ENCODE results near the gene CHAC1. TPM values are rescaled to one million over a fixed set of nuclear protein-coding genes. Genes with fewer than 3 reads are reported as not detected.

The CHAC1 gene
- total RNA-seq, 1 experiment from 2014 or later: 8.6 TPM

DNA sequence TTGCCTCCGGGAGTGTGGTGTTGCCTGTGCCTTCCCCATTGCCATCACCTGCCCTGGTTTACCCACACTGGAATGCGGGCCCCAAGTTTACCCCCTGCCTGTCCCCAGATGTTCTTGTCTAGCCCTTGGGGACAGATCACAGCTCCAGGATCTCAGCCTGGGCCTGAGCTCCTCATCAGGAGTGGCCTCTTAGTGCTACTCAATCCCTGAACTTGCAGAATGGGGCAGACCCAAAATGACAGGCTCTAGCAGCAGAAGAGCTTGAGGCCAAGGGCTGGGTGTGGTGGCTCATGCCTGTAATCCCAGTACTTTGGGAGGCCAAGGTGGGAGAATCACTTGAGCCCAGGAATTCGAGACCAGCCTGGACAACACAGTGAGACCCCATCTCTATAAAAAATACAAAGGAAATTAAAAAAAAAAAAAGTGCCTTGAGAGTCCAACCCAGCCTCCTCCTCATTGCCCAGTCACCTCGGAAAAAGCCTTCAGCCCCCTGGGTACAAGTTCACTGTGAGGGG is 3.8 kb downstream of the CHAC1 start:
- H4K20me1 ChIP-seq (ENCODE audit: insufficient read depth): peaks cover 28% of the 10 kb centered on the region
- no peak overlapping the region for H3K27ac ChIP-seq
- POLR2A ChIA-PET (ENCODE audit: unreplicated experiment): interaction anchor here (0.6 kb wide), 1 partner anchor 14 kb away, joined by 9 read pairs; no protein-coding TSS in a partner anchor

GRCh38 chr15:40957581-40958051 is 4.3 kb downstream of the CHAC1 start:
- TF ChIP-seq CTCF (conservative IDR thresholded peaks at IDR 0.05) (no peak), EZH2 (IDR thresholded peaks at IDR 0.05; ENCODE audit: low read depth) (no peak)
- Histone ChIP-seq H3K27ac (no peak overlapping the region), H3K36me3 (ENCODE audit: low read depth) (0 out of 2 replicates have a peak, but pooled peaks cover 9% of the 10 kb centered on the region), H3K79me2 (ENCODE audit: low read depth) (0 out of 2 replicates have a peak, but pooled peaks cover 4% of the 10 kb centered on the region), H3F3A (ENCODE audit: insufficient read depth, low read depth) (no peaks in the 10 kb centered on the region), H3K9me2 (ENCODE audit: insufficient read depth) (no peaks in the 10 kb centered on the region), H2AFZ (no peak overlapping the region), H3K4me3 (no peak overlapping the region), H3K9me3 (ENCODE audit: insufficient read depth, low read depth) (no peaks in the 10 kb centered on the region), H4K20me1 (ENCODE audit: insufficient read depth) (peaks cover 28% of the 10 kb centered on the region), H3K27me3 (ENCODE audit: insufficient read depth, low read depth) (no peaks in the 10 kb centered on the region), H3K4me1 (replicated peaks; ENCODE audit: insufficient read depth) (peaks cover 15% of the 10 kb centered on the region), H3K4me2 (no peak overlapping the region)
- BruUV-seq (replicated peaks): no TSS peak
- intact Hi-C loops (cut with micrococcal nuclease; ENCODE audit: unreplicated experiment): no loop called here
- no peak for DNase-seq
- CTCF ChIA-PET: no interaction called here
- POLR2A ChIA-PET (ENCODE audit: unreplicated experiment): interaction anchor here (0.6 kb wide), 1 partner anchor 13 kb away, joined by 9 read pairs; no protein-coding TSS in a partner anchor

More for the DNA sequence above, 3.8 kb downstream of the CHAC1 start:
- H3F3A ChIP-seq (ENCODE audit: insufficient read depth, low read depth): peaks cover 5% of the 10 kb centered on the region
- H3K79me2 ChIP-seq (ENCODE audit: low read depth): 0 out of 2 replicates have a peak, but pooled peaks cover 4% of the 10 kb centered on the region
- no peak overlapping the region for H3K4me2 ChIP-seq
- TF ChIP-seq EZH2 (IDR thresholded peaks at IDR 0.05; ENCODE audit: low read depth): no peak
- TF ChIP-seq CTCF (conservative IDR thresholded peaks at IDR 0.05): no peak
- H3K27me3 ChIP-seq (ENCODE audit: insufficient read depth, low read depth): no peaks in the 10 kb centered on the region
- 0 out of 2 replicates have a peak, but pooled peaks cover 9% of the 10 kb centered on the region for H3K36me3 ChIP-seq (ENCODE audit: low read depth)
- peaks cover 20% of the 10 kb centered on the region for H3K4me1 ChIP-seq (replicated peaks; ENCODE audit: insufficient read depth)
- H2AFZ ChIP-seq: no peak overlapping the region
- no peak for DNase-seq
- no peaks in the 10 kb centered on the region for H3K9me3 ChIP-seq (ENCODE audit: insufficient read depth, low read depth)
- no peak overlapping the region for H3K4me3 ChIP-seq
- CTCF ChIA-PET: no interaction called here
- H3K9me2 ChIP-seq (ENCODE audit: insufficient read depth): no peaks in the 10 kb centered on the region
- BruUV-seq (replicated peaks): no TSS peak
- intact Hi-C loops (cut with micrococcal nuclease; ENCODE audit: unreplicated experiment): no loop called here

GRCh38 chr15:40958146-40958545 is 4.9 kb downstream of the CHAC1 start:
- intact Hi-C loops (cut with micrococcal nuclease; ENCODE audit: unreplicated experiment): no loop called here
- Histone ChIP-seq H3K9me3 (ENCODE audit: insufficient read depth, low read depth) (no peaks in the 10 kb centered on the region), H3F3A (ENCODE audit: insufficient read depth, low read depth) (no peaks in the 10 kb centered on the region), H2AFZ (no peak overlapping the region), H3K36me3 (ENCODE audit: low read depth) (0 out of 2 replicates have a peak, but pooled peaks cover 9% of the 10 kb centered on the region), H3K27me3 (ENCODE audit: insufficient read depth, low read depth) (no peaks in the 10 kb centered on the region), H3K4me2 (no peak overlapping the region), H3K27ac (no peak overlapping the region), H3K4me1 (replicated peaks; ENCODE audit: insufficient read depth) (peaks cover 15% of the 10 kb centered on the region), H3K4me3 (no peak overlapping the region), H4K20me1 (ENCODE audit: insufficient read depth) (peaks cover 28% of the 10 kb centered on the region), H3K9me2 (ENCODE audit: insufficient read depth) (no peaks in the 10 kb centered on the region), H3K79me2 (ENCODE audit: low read depth) (0 out of 2 replicates have a peak, but pooled peaks cover 4% of the 10 kb centered on the region)
- DNase-seq: no peak
- CTCF ChIA-PET: no interaction called here
- no TSS peak for BruUV-seq (replicated peaks)
- POLR2A ChIA-PET (ENCODE audit: unreplicated experiment): no interaction called here
- TF ChIP-seq EZH2 (IDR thresholded peaks at IDR 0.05; ENCODE audit: low read depth): no peak
- no peak for TF ChIP-seq CTCF (conservative IDR thresholded peaks at IDR 0.05)

Data from PC-9 (cell line).